Lower leg skin (tissue), 3 donors: ENCODE results near the gene FTSJ3.

Source experiments
- POLR2A ChIP-seq, 2 donors: fragments of 450-650 bp; IDR thresholded peaks; one replicate each; pipeline ENCODE4 v1.6.1; 2016 to 2017; ENCODE audit warnings: antibody characterized with exemption in 2 of 2, mild to moderate bottlenecking in 1 of 2, moderate library complexity in 1 of 2
- TF ChIP-seq, protein P1 (sequence below), 3 donors: fragments of 450-650 bp; IDR thresholded peaks; one replicate each; pipeline ENCODE4 v1.5.1; 2016; ENCODE audit warnings: antibody characterized with exemption in 3 of 3, mild to moderate bottlenecking in 3 of 3, moderate library complexity in 2 of 3

DNA sequence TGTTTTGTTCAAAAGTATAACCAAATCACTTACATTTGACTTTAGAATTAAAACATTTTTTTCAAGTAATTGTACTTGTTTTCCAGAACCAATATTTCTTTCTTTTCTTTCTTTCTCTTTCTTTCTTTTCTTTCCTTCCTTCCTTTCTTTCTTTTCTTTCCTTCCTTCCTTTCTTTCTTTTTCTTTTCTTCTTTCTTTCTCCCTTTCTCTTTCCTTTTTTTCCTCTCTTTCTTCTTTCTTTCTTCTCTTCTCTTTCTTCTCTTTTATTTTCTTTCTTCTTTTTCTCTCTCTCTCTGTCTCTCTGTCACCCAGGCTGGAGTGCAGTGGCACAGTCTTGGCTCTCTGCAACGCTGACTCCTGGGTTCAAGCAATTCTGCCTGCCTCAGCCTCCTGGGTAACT lies 26.7 kb downstream of the FTSJ3 start:
- TF ChIP-seq POLR2A (IDR thresholded peaks at IDR 0.05): no peak
- TF ChIP-seq, protein P1, sequence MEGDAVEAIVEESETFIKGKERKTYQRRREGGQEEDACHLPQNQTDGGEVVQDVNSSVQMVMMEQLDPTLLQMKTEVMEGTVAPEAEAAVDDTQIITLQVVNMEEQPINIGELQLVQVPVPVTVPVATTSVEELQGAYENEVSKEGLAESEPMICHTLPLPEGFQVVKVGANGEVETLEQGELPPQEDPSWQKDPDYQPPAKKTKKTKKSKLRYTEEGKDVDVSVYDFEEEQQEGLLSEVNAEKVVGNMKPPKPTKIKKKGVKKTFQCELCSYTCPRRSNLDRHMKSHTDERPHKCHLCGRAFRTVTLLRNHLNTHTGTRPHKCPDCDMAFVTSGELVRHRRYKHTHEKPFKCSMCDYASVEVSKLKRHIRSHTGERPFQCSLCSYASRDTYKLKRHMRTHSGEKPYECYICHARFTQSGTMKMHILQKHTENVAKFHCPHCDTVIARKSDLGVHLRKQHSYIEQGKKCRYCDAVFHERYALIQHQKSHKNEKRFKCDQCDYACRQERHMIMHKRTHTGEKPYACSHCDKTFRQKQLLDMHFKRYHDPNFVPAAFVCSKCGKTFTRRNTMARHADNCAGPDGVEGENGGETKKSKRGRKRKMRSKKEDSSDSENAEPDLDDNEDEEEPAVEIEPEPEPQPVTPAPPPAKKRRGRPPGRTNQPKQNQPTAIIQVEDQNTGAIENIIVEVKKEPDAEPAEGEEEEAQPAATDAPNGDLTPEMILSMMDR (IDR thresholded peaks at IDR 0.05): no peak
